ENCODE data around the gene PLCB4.

Gene PLCB4

GRCh38 chr20:9367746-9368145 is 298.9 kb downstream of the PLCB4 start:
- DNase-seq (ENCODE audit: low read depth in 1 of 2, low spot score in 1 of 2) = no peak
- no peak overlapping the region for H3K27ac ChIP-seq (replicated peaks)
- no peak overlapping the region for H3K4me3 ChIP-seq (replicated peaks; ENCODE audit: insufficient read depth, low read length)
- TF ChIP-seq POLR2AphosphoS5 (IDR thresholded peaks at IDR 0.05; ENCODE audit: low read depth) (no peak), GABPA (IDR thresholded peaks at IDR 0.05; ENCODE audit: low read depth) (no peak), REST (IDR thresholded peaks at IDR 0.05; ENCODE audit: insufficient replicate concordance, low read depth) (no peak), SPI1 (IDR thresholded peaks at IDR 0.05; ENCODE audit: borderline replicate concordance, low read depth) (no peak)
- no peaks in the 10 kb centered on the region for H3K27me3 ChIP-seq (ENCODE audit: insufficient read depth, poor library complexity, severe bottlenecking)

- no peak for TF ChIP-seq REST (IDR thresholded peaks at IDR 0.05; ENCODE audit: insufficient replicate concordance, low read depth)
- Histone ChIP-seq H3K4me3 (replicated peaks; ENCODE audit: insufficient read depth, low read length) (no peak overlapping the region), H3K27ac (replicated peaks) (no peak overlapping the region), H3K27me3 (ENCODE audit: insufficient read depth, poor library complexity, severe bottlenecking) (no peaks in the 10 kb centered on the region)
- no peak for DNase-seq (ENCODE audit: low read depth in 1 of 2, low spot score in 1 of 2)
These were observed 300.0 kb downstream of the PLCB4 start for GRCh38 chr20:9368893-9369292.

- H3K27me3 ChIP-seq (ENCODE audit: insufficient read depth, poor library complexity, severe bottlenecking) = no peaks in the 10 kb centered on the region
- H3K27ac ChIP-seq (replicated peaks) = no peak overlapping the region
- DNase-seq (ENCODE audit: low read depth in 1 of 2, low spot score in 1 of 2) = no peak
- TF ChIP-seq GABPA (IDR thresholded peaks at IDR 0.05; ENCODE audit: low read depth) (no peak), POLR2AphosphoS5 (IDR thresholded peaks at IDR 0.05; ENCODE audit: low read depth) (no peak), CTCF (IDR thresholded peaks at IDR 0.05; ENCODE audit: insufficient read depth, low read length) (no peak), REST (IDR thresholded peaks at IDR 0.05; ENCODE audit: insufficient replicate concordance, low read depth) (no peak), SPI1 (IDR thresholded peaks at IDR 0.05; ENCODE audit: borderline replicate concordance, low read depth) (no peak)
- H3K4me3 ChIP-seq (replicated peaks; ENCODE audit: insufficient read depth, low read length) = no peak overlapping the region
These were observed 300.7 kb downstream of the PLCB4 start for GRCh38 chr20:9369557-9369956.

GRCh38 chr20:9374072-9374471 is 305.2 kb downstream of the PLCB4 start:
- TF ChIP-seq REST (IDR thresholded peaks at IDR 0.05; ENCODE audit: insufficient replicate concordance, low read depth) (no peak), POLR2AphosphoS5 (IDR thresholded peaks at IDR 0.05; ENCODE audit: low read depth) (no peak), SPI1 (IDR thresholded peaks at IDR 0.05; ENCODE audit: borderline replicate concordance, low read depth) (no peak), CTCF (IDR thresholded peaks at IDR 0.05; ENCODE audit: insufficient read depth, low read length) (no peak), GABPA (IDR thresholded peaks at IDR 0.05; ENCODE audit: low read depth) (no peak)
- DNase-seq (ENCODE audit: low read depth in 1 of 2, low spot score in 1 of 2) = no peak
- H3K4me3 ChIP-seq (replicated peaks; ENCODE audit: insufficient read depth, low read length) = no peak overlapping the region
- H3K27me3 ChIP-seq (ENCODE audit: insufficient read depth, poor library complexity, severe bottlenecking) = no peaks in the 10 kb centered on the region
- H3K27ac ChIP-seq (replicated peaks) = no peak overlapping the region
